Neutrophil (primary cell): ENCODE measurements around the gene ANKLE2.

ENCODE experiments used
- H3K27ac ChIP-seq: fragments of 200-600 bp; sonication (generic); 2 replicates; pipeline ENCODE4 v1.5.1; 2016; ENCODE audit warnings: mild to moderate bottlenecking, moderate library complexity
- H3K27me3 ChIP-seq: fragments of 200-600 bp; sonication (generic); 2 replicates; pipeline ENCODE4 v1.6.0; 2016; ENCODE audit warnings: mild to moderate bottlenecking
- H3K36me3 ChIP-seq: fragments of 200-600 bp; sonication (generic); 2 replicates; pipeline ENCODE4 v1.5.1; 2017
- H3K4me1 ChIP-seq, 2 experiments: fragments of 200-600 bp in 1 of 2; sonication (generic) in 1 of 2; 1 replicate in 1 of 2; 2 replicates in 1 of 2; pipeline versions ENCODE4 v1.5.1 to v1.6.1; 2013 to 2016; ENCODE audit warnings: low read depth in 1 of 2, low read length in 1 of 2, mild to moderate bottlenecking in 1 of 2, moderate library complexity in 1 of 2; ENCODE audit not compliant: control insufficient read depth in 1 of 2, insufficient read depth in 1 of 2
- H3K4me3 ChIP-seq, 2 experiments: fragments of 200-600 bp in 1 of 2; sonication (generic) in 1 of 2; 1 replicate in 1 of 2; 2 replicates in 1 of 2; pipeline ENCODE4 v1.5.1; 2013 to 2016; ENCODE audit warnings: low read depth in 1 of 2, low read length in 1 of 2, mild to moderate bottlenecking in 1 of 2, moderate library complexity in 1 of 2
- H3K9me3 ChIP-seq: fragments of 200-600 bp; sonication (generic); 2 replicates; pipeline ENCODE4 v1.5.1; 2016
- CTCF ChIP-seq: fragments of 200-600 bp; sonication (generic); IDR thresholded peaks from 2 replicates; pipeline ENCODE4 v1.5.1; 2016; ENCODE audit warnings: antibody characterized with exemption

The ANKLE2 gene

GRCh38 chr12:132723015-132723763, 38.4 kb downstream of the ANKLE2 start:
- H3K9me3 ChIP-seq, result no peaks in the 10 kb centered on the region
- no peak for TF ChIP-seq CTCF
- peaks cover 88% of the 10 kb centered on the region for H3K36me3 ChIP-seq
- no peak overlapping the region for H3K27ac ChIP-seq
- H3K4me1 ChIP-seq, result no peaks in the 10 kb centered on the region
- H3K27me3 ChIP-seq, result no peaks in the 10 kb centered on the region
- H3K4me3 ChIP-seq, result no peak overlapping the region

- Histone ChIP-seq H3K4me1 (no peaks in the 10 kb centered on the region), H3K36me3 (peaks cover 74% of the 10 kb centered on the region), H3K27ac (no peak overlapping the region), H3K4me3 (no peak overlapping the region), H3K27me3 (no peaks in the 10 kb centered on the region), H3K9me3 (no peaks in the 10 kb centered on the region)
- TF ChIP-seq CTCF, result no peak
These were observed 40.9 kb downstream of the ANKLE2 start for GRCh38 chr12:132720606-132721345.

GRCh38 chr12:132719954-132720324, 41.7 kb downstream of the ANKLE2 start:
- Histone ChIP-seq H3K27me3 (no peaks in the 10 kb centered on the region), H3K4me3 (no peak overlapping the region), H3K9me3 (no peaks in the 10 kb centered on the region), H3K36me3 (peaks cover 66% of the 10 kb centered on the region), H3K4me1 (no peaks in the 10 kb centered on the region), H3K27ac (no peak overlapping the region)
- no peak for TF ChIP-seq CTCF

GRCh38 chr12:132719141-132719953, 42.3 kb downstream of the ANKLE2 start:
- peaks cover 60% of the 10 kb centered on the region for H3K36me3 ChIP-seq
- H3K27ac ChIP-seq, result no peak overlapping the region
- H3K4me3 ChIP-seq, result no peak overlapping the region
- no peaks in the 10 kb centered on the region for H3K9me3 ChIP-seq
- no peaks in the 10 kb centered on the region for H3K27me3 ChIP-seq
- H3K4me1 ChIP-seq, result no peaks in the 10 kb centered on the region
- TF ChIP-seq CTCF, result no peak

- Histone ChIP-seq H3K36me3 (peaks cover 53% of the 10 kb centered on the region), H3K27ac (no peak overlapping the region), H3K4me3 (no peak overlapping the region), H3K27me3 (no peaks in the 10 kb centered on the region), H3K4me1 (no peaks in the 10 kb centered on the region), H3K9me3 (no peaks in the 10 kb centered on the region)
- TF ChIP-seq CTCF, result no peak
These were observed 43.0 kb downstream of the ANKLE2 start for GRCh38 chr12:132718644-132719043.
